Suprapubic skin (tissue), 4 donors: Measurements from ENCODE around the gene STOM.

ENCODE experiments used
- CTCF ChIP-seq, 2 donors: fragments of 200-600 bp in 1 of 2; fragments of 450-650 bp in 1 of 2; sonication (generic) in 1 of 2; IDR thresholded peaks; one replicate each; pipeline ENCODE4 v1.5.1; 2016 to 2019; ENCODE audit warnings: antibody characterized with exemption in 2 of 2, mild to moderate bottlenecking in 1 of 2, moderate library complexity in 1 of 2
- EP300 ChIP-seq: sonication (generic); formaldehyde crosslinking; IDR thresholded peaks from one replicate; pipeline ENCODE4 v1.6.1; 2017; ENCODE audit warnings: antibody characterized with exemption
- POLR2A ChIP-seq, 2 donors: fragments of 450-650 bp; IDR thresholded peaks; one replicate each; pipeline ENCODE4 v1.6.1; 2017; ENCODE audit warnings: antibody characterized with exemption in 2 of 2, mild to moderate bottlenecking in 2 of 2, moderate library complexity in 2 of 2
- POLR2AphosphoS5 ChIP-seq, 3 donors: sonication (generic); formaldehyde crosslinking; IDR thresholded peaks; one replicate each; pipeline ENCODE4 v1.6.1; 2017; ENCODE audit warnings: antibody characterized with exemption in 3 of 3

DNA sequence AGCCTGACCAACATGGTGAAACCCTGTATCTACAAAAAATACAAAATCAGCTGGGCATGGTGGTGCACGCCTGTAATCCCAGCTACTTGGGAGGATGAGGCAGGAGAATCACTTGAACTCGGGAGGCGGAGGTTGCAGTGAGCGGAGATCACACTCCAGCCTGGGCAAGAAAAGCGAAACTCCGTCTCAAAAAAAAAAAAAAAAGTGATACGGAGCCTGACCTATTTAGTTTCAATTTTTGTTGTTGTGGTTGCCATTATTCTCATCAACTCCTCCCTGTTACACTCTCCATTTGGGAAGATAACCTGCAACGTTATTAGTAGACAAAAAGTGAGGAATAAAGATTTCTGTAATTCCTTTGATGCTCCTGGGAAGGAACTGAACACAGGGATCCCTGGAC, 1.3 kb downstream of the STOM start:
- TF ChIP-seq CTCF (IDR thresholded peaks at IDR 0.05), result no peak
- TF ChIP-seq POLR2A (IDR thresholded peaks at IDR 0.05), result no peak
- no peak for TF ChIP-seq EP300
- TF ChIP-seq POLR2AphosphoS5 (IDR thresholded peaks at IDR 0.05), result no peak
